ENCODE data around the gene ZNHIT1.
"Not testable (repeated sequence)": the region's sequence is repeated elsewhere in the genome, so short reads cannot be mapped to it uniquely, and the experiment has no call there.

The ZNHIT1 gene

GRCh38 chr7:101186844-101187428 is 31.0 kb upstream of the ZNHIT1 start:
- DNase-seq (ENCODE audit: low spot score): no peak

GRCh38 chr7:101189109-101189508 is 28.9 kb upstream of the ZNHIT1 start:
- DNase-seq (ENCODE audit: low spot score): no peak

- no peak for DNase-seq (ENCODE audit: low spot score)
Measured at GRCh38 chr7:101195884-101196283, 22.1 kb upstream of the ZNHIT1 start.

GRCh38 chr7:101197991-101198390 is 20.0 kb upstream of the ZNHIT1 start:
- no peak for DNase-seq (ENCODE audit: low spot score)

GRCh38 chr7:101198476-101198875 is 19.5 kb upstream of the ZNHIT1 start:
- no peak for DNase-seq (ENCODE audit: low spot score)

GRCh38 chr7:101199522-101199921 is 18.4 kb upstream of the ZNHIT1 start:
- not testable (repeated sequence) for DNase-seq (ENCODE audit: low spot score)

- DNase-seq (ENCODE audit: low spot score): no peak
Measured at GRCh38 chr7:101200504-101200861, 17.5 kb upstream of the ZNHIT1 start.

GRCh38 chr7:101200862-101201599 is 16.9 kb upstream of the ZNHIT1 start, which contains the start of gene MOGAT3:
TSS of gene MOGAT3 (minus strand) at chr7:101201036. CDS start at chr7:101200854, 182 bp downstream.
- DNase-seq (ENCODE audit: low spot score): no peak

- DNase-seq (ENCODE audit: low spot score): no peak
Measured at GRCh38 chr7:101201695-101202602, 16.0 kb upstream of the ZNHIT1 start.

- no peak for DNase-seq (ENCODE audit: low spot score)
Measured at GRCh38 chr7:101202603-101202918, 15.4 kb upstream of the ZNHIT1 start.

- peak; percentile 44 for DNase-seq (ENCODE audit: low spot score)
Measured at GRCh38 chr7:101203740-101204738, 13.9 kb upstream of the ZNHIT1 start.

- DNase-seq (ENCODE audit: low spot score): no peak
Measured at GRCh38 chr7:101205901-101206664, 11.9 kb upstream of the ZNHIT1 start.

GRCh38 chr7:101206665-101207042 is 11.3 kb upstream of the ZNHIT1 start:
- DNase-seq (ENCODE audit: low spot score): no peak

- DNase-seq (ENCODE audit: low spot score): no peak
Measured at GRCh38 chr7:101207459-101207858, 10.5 kb upstream of the ZNHIT1 start.

- DNase-seq (ENCODE audit: low spot score): no peak
Measured at GRCh38 chr7:101208794-101209193, 9.2 kb upstream of the ZNHIT1 start.

- no peak for DNase-seq (ENCODE audit: low spot score)
Measured at GRCh38 chr7:101210143-101210542, 7.8 kb upstream of the ZNHIT1 start.

- no peak for DNase-seq (ENCODE audit: low spot score)
Measured at GRCh38 chr7:101211501-101211900, 6.5 kb upstream of the ZNHIT1 start.

- no peak for DNase-seq (ENCODE audit: low spot score)
Measured at GRCh38 chr7:101212014-101212413, 6.0 kb upstream of the ZNHIT1 start.

- DNase-seq (ENCODE audit: low spot score): no peak
Measured at GRCh38 chr7:101216001-101216859, 1.7 kb upstream of the ZNHIT1 start.

GRCh38 chr7:101216860-101217387 is 1.0 kb upstream of the ZNHIT1 start:
- DNase-seq (ENCODE audit: low spot score): no peak

Data from CD4-positive, alpha-beta T cell treated with Interleukin-15 for 4 hours (primary cell).